Astrocyte (in vitro differentiated cells and primary cell): Measurements from ENCODE around the gene PAX6. TPM values are rescaled to one million over a fixed set of nuclear protein-coding genes. Genes with fewer than 3 reads are reported as not detected.

Experiments used
- DNase-seq: peaks from one replicate; pipeline ENCODE4 v3.0.0-alpha.2; 2010; ENCODE audit warnings: low read depth
- FAIRE-seq: peaks from 2 replicates; lab custom pipeline; 2011; peaks lifted over from hg19 to GRCh38; lab: Jason Lieb, UNC
- H2AFZ ChIP-seq: 2 replicates; pipeline ENCODE4 v1.6.0; 2012; ENCODE audit warnings: low read depth, low read length, inconsistent platforms
- H3K27ac ChIP-seq: 2 replicates; pipeline ENCODE4 v1.5.1; 2011; ENCODE audit warnings: low read depth, low read length, inconsistent platforms
- H3K27me3 ChIP-seq: 2 replicates; pipeline ENCODE4 v1.6.0; 2011; ENCODE audit warnings: low read length, inconsistent platforms; ENCODE audit not compliant: insufficient read depth
- H3K36me3 ChIP-seq: 2 replicates; pipeline ENCODE4 v1.5.1; 2011; ENCODE audit warnings: low read length, inconsistent platforms; ENCODE audit not compliant: insufficient read depth
- H3K4me1 ChIP-seq: 2 replicates; pipeline ENCODE4 v1.5.1; 2011; ENCODE audit warnings: low read length, inconsistent platforms; ENCODE audit not compliant: insufficient read depth
- H3K4me2 ChIP-seq: 2 replicates; pipeline ENCODE4 v1.6.0; 2012; ENCODE audit warnings: low read length, inconsistent platforms
- H3K4me3 ChIP-seq: 2 replicates; pipeline ENCODE4 v1.5.1; 2011; ENCODE audit warnings: low read depth, mild to moderate bottlenecking, low read length, inconsistent platforms; ENCODE audit not compliant: insufficient read depth
- H3K79me2 ChIP-seq: 2 replicates; pipeline ENCODE4 v1.6.0; 2012; ENCODE audit warnings: mild to moderate bottlenecking, low read length, inconsistent platforms; ENCODE audit not compliant: insufficient read depth
- H3K9ac ChIP-seq: 2 replicates; pipeline ENCODE4 v1.6.0; 2012; ENCODE audit warnings: mild to moderate bottlenecking, low read length, inconsistent platforms
- H3K9me3 ChIP-seq: 2 replicates; pipeline ENCODE4 v1.5.1; 2012; ENCODE audit warnings: low read depth, mild to moderate bottlenecking, low read length, inconsistent platforms; ENCODE audit not compliant: insufficient read depth
- H4K20me1 ChIP-seq: 2 replicates; pipeline ENCODE4 v1.6.0; 2012; ENCODE audit warnings: low read length, inconsistent platforms; ENCODE audit not compliant: insufficient read depth
- H3K27ac Mint-ChIP-seq: one replicate; pipeline ENCODE4 v1.8.0; 2021; ENCODE audit warnings: mild to moderate bottlenecking, mixed read lengths; ENCODE audit not compliant: unreplicated experiment
- H3K27me3 Mint-ChIP-seq: one replicate; pipeline ENCODE4 v1.8.0; 2021; ENCODE audit warnings: low read depth, mixed read lengths; ENCODE audit not compliant: unreplicated experiment
- H3K36me3 Mint-ChIP-seq: one replicate; pipeline ENCODE4 v1.8.0; 2021; ENCODE audit warnings: low read depth, mixed read lengths; ENCODE audit not compliant: unreplicated experiment
- H3K4me1 Mint-ChIP-seq: one replicate; pipeline ENCODE4 v1.8.0; 2021; ENCODE audit warnings: low read depth, mixed read lengths; ENCODE audit not compliant: unreplicated experiment
- H3K4me3 Mint-ChIP-seq: one replicate; pipeline ENCODE4 v1.8.0; 2021; ENCODE audit warnings: mild to moderate bottlenecking, moderate library complexity, mixed read lengths; ENCODE audit not compliant: unreplicated experiment
- H3K9me3 Mint-ChIP-seq: one replicate; pipeline ENCODE4 v1.8.0; 2021; ENCODE audit warnings: mild to moderate bottlenecking, mixed read lengths; ENCODE audit not compliant: unreplicated experiment
- EZH2 ChIP-seq: IDR thresholded peaks from 2 replicates; pipeline ENCODE4 v1.6.1; 2012; ENCODE audit warnings: mild to moderate bottlenecking, low read length, inconsistent platforms; ENCODE audit not compliant: insufficient read depth
- total RNA-seq: library from RNA; stranded (reverse); gene quantifications from 2 replicates; pipeline ENCODE4 v1.2.1, GENCODE V29; 2021
- TF ChIP-seq, protein P1 (sequence below): IDR thresholded peaks from 2 replicates; pipeline ENCODE4 v1.5.1; 2011; ENCODE audit warnings: low read depth, mild to moderate bottlenecking, inconsistent platforms, low read length, moderate library complexity; ENCODE audit not compliant: insufficient read depth

PAX6 gene
- total RNA-seq, 1 donor from 2014 or later, result 12.2 TPM

DNA sequence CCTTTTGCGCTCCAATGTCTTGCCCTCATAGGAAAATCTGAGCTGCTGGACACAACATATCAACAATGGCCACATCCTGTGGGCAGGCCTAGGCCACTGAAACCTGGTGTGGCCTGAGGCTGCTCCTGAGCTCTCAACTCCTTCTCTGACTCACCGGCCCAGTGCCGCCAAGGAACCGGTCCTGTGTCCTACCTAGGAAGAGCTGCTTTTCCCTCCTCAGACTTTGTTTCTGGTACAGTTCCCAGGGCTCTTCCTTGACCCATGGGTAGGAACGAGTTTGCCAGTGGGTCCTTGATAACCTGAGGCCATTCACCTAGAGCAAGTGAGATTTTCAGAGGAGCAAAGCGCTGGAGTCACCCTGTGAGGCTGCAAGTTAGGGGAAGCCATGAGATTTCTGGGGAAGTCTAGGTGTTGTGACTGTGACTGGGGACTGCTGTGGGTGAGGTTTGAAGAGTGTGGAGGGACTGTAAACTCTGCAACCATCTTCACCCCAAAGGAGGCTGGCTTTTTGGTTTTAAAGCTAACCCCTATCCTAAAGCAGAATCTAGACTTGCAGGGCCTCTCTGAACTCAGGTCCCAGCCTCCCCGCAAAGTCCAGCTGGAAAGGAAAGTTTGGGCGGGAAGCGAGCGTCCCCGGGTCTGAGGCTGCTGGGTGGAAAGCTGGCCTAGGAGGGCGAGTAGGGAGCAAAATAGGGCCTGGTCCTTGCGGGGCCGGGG is 12.0 kb upstream of the PAX6 start:
- no peaks in the 10 kb centered on the region for H3K36me3 ChIP-seq
- no peak overlapping the region for H3K9ac ChIP-seq
- H3K27ac Mint-ChIP-seq, result no peak overlapping the region
- no peak overlapping the region for H3K4me2 ChIP-seq
- H3K27ac ChIP-seq, result no peak overlapping the region
- H3K27me3 ChIP-seq, result peaks cover 83% of the 10 kb centered on the region
- H3K4me3 ChIP-seq, result no peak overlapping the region
- DNase-seq (no peak), FAIRE-seq (no peak)
- no peak for TF ChIP-seq EZH2
- TF ChIP-seq, protein P1, sequence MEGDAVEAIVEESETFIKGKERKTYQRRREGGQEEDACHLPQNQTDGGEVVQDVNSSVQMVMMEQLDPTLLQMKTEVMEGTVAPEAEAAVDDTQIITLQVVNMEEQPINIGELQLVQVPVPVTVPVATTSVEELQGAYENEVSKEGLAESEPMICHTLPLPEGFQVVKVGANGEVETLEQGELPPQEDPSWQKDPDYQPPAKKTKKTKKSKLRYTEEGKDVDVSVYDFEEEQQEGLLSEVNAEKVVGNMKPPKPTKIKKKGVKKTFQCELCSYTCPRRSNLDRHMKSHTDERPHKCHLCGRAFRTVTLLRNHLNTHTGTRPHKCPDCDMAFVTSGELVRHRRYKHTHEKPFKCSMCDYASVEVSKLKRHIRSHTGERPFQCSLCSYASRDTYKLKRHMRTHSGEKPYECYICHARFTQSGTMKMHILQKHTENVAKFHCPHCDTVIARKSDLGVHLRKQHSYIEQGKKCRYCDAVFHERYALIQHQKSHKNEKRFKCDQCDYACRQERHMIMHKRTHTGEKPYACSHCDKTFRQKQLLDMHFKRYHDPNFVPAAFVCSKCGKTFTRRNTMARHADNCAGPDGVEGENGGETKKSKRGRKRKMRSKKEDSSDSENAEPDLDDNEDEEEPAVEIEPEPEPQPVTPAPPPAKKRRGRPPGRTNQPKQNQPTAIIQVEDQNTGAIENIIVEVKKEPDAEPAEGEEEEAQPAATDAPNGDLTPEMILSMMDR, result no peak
- H3K9me3 ChIP-seq, result no peaks in the 10 kb centered on the region
- peaks cover 82% of the 10 kb centered on the region for H3K27me3 Mint-ChIP-seq
- H3K79me2 ChIP-seq, result no peaks in the 10 kb centered on the region
- H3K9me3 Mint-ChIP-seq, result peaks cover 19% of the 10 kb centered on the region
- H2AFZ ChIP-seq, result no peak overlapping the region
- H3K4me1 ChIP-seq, result peaks cover 15% of the 10 kb centered on the region
- H4K20me1 ChIP-seq, result no peaks in the 10 kb centered on the region
- peaks cover 12% of the 10 kb centered on the region for H3K4me1 Mint-ChIP-seq
- no peak overlapping the region for H3K4me3 Mint-ChIP-seq
- no peaks in the 10 kb centered on the region for H3K36me3 Mint-ChIP-seq

GRCh38 chr11:31822175-31822926 is 11.2 kb upstream of the PAX6 start:
- no peak overlapping the region for H3K4me3 Mint-ChIP-seq
- Histone ChIP-seq H3K9ac (no peak overlapping the region), H3K4me2 (no peak overlapping the region), H4K20me1 (no peaks in the 10 kb centered on the region), H2AFZ (no peak overlapping the region), H3K4me3 (no peak overlapping the region), H3K36me3 (no peaks in the 10 kb centered on the region), H3K4me1 (peaks cover 12% of the 10 kb centered on the region), H3K79me2 (no peaks in the 10 kb centered on the region), H3K27ac (no peak overlapping the region), H3K27me3 (peaks cover 87% of the 10 kb centered on the region), H3K9me3 (no peaks in the 10 kb centered on the region)
- H3K27me3 Mint-ChIP-seq, result peaks cover 78% of the 10 kb centered on the region
- H3K4me1 Mint-ChIP-seq, result peaks cover 4% of the 10 kb centered on the region
- FAIRE-seq (no peak), DNase-seq (no peak)
- H3K9me3 Mint-ChIP-seq, result peaks cover 19% of the 10 kb centered on the region
- no peak for TF ChIP-seq EZH2
- TF ChIP-seq, protein P1, result no peak
- no peaks in the 10 kb centered on the region for H3K36me3 Mint-ChIP-seq
- H3K27ac Mint-ChIP-seq, result no peak overlapping the region
